Measurements from ENCODE around the gene SLC13A5.

SLC13A5 gene

DNA sequence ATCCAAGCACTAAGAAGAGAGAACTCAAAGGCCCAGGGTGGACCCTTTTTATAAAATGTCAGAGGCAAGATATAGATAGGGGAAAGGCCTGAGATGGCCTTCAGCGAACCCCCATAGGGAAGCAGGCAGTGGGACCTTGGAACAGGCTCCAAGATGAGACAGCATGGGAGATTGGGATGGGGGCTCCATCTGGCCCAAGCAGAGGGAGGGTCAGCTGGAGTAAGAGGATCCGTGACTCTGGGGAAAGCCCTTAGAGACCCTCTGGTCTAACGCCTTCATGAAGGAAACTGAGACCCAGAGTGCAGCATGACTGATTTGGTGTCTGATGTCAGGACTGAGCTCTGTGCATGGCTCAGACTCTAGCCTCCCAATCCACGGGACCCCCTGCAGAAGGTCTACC is 30.8 kb downstream of the SLC13A5 start:
- Histone ChIP-seq H3K27me3 (ENCODE audit: control insufficient read depth in 1 of 2, insufficient read depth in 2 of 2, low read length in 2 of 2) (peaks cover 0 to 8% of the 10 kb centered on the region in 2 donors), H3K27ac (ENCODE audit: low read depth, low read length) (no peak overlapping the region), H3K9ac (ENCODE audit: low read length) (no peak overlapping the region), H3K4me3 (ENCODE audit: low read depth in 1 of 2, low read length in 2 of 2) (no peak overlapping the region), H3K36me3 (ENCODE audit: insufficient read depth, low read length) (no peaks in the 10 kb centered on the region), H3K9me3 (ENCODE audit: low read length) (no peaks in the 10 kb centered on the region), H3K4me1 (ENCODE audit: insufficient read depth, low read length) (no peaks in the 10 kb centered on the region)

DNA sequence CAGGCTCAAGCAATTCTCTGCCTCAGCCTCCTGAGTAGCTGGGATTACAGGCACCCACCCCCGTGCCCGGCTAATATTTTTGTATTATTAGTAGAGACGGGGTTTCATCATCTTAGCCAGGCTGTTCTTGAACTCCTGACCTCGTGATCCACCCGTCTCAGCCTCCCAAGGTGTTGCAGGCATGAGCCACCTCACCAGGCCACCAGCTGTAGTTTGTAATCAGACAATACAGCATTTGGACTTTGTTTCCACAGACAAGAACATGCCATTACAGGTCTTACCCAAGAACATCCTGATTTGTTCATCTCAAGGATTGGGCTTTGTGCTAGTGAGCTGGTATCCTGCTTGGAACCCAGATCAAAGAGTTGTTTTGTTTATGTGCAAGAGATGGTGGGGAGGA is 31.5 kb downstream of the SLC13A5 start:
- no peak overlapping the region for H3K27ac ChIP-seq (ENCODE audit: low read depth, low read length)

DNA sequence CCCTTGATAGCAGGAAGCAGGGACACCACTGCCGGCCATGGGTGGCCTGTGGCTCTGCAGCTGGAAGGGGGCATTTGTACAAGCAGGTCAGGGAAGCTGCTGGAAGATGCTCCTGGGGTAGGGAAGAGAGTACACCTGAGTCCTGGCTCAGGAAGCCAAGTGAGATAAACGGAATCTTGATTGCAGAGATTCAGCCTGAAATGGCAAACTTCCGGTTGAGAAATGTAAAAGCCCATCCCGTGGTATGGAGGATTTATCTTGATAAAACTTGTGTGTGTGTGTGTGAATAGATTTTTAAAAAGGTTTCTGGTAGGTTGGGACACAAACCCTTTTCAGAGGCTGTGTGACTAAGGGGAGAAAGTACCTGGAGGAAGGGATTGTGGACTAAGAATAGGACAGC is 32.0 kb downstream of the SLC13A5 start:
- no peak overlapping the region for H3K4me3 ChIP-seq (ENCODE audit: low read depth in 1 of 2, low read length in 2 of 2)
- H3K27ac ChIP-seq (ENCODE audit: low read depth, low read length), result no peak overlapping the region
- no peaks in the 10 kb centered on the region for H3K9me3 ChIP-seq (ENCODE audit: low read length)
- H3K9ac ChIP-seq (ENCODE audit: low read length), result no peak overlapping the region
- no peaks in the 10 kb centered on the region for H3K36me3 ChIP-seq (ENCODE audit: insufficient read depth, low read length)
- H3K27me3 ChIP-seq (ENCODE audit: control insufficient read depth in 1 of 2, insufficient read depth in 2 of 2, low read length in 2 of 2), result peaks cover 0 to 18% of the 10 kb centered on the region in 2 donors
- H3K4me1 ChIP-seq (ENCODE audit: insufficient read depth, low read length), result no peaks in the 10 kb centered on the region

More for the DNA sequence above, 31.5 kb downstream of the SLC13A5 start:
- Histone ChIP-seq H3K36me3 (ENCODE audit: insufficient read depth, low read length) (no peaks in the 10 kb centered on the region), H3K9me3 (ENCODE audit: low read length) (no peaks in the 10 kb centered on the region), H3K4me1 (ENCODE audit: insufficient read depth, low read length) (no peaks in the 10 kb centered on the region), H3K27me3 (ENCODE audit: control insufficient read depth in 1 of 2, insufficient read depth in 2 of 2, low read length in 2 of 2) (peaks cover 0 to 14% of the 10 kb centered on the region in 2 donors), H3K4me3 (ENCODE audit: low read depth in 1 of 2, low read length in 2 of 2) (no peak overlapping the region), H3K9ac (ENCODE audit: low read length) (no peak overlapping the region)

DNA sequence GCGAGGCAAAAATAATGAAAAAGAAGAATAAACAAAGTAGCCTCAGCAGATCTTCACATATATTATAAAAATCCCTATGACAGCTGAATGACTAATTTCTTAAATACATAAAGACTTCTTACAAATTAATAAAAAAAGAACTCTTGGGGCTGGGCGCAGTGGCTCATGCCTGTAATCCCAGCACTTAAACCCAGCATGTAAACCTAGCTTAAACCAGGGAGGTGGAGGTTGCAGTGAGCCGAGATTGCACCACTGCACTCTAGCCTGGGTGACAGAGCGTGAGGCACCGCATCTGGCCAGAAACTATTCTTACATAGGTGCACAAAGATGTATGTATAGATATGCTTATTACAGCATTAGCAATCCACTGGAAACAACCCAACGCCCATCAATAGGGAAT is 33.9 kb downstream of the SLC13A5 start:
- H3K27me3 ChIP-seq (ENCODE audit: control insufficient read depth in 1 of 2, insufficient read depth in 2 of 2, low read length in 2 of 2), result peaks cover 0 to 18% of the 10 kb centered on the region in 2 donors
- H3K27ac ChIP-seq (ENCODE audit: low read depth, low read length), result no peak overlapping the region
- H3K4me1 ChIP-seq (ENCODE audit: insufficient read depth, low read length), result no peaks in the 10 kb centered on the region
- H3K36me3 ChIP-seq (ENCODE audit: insufficient read depth, low read length), result no peaks in the 10 kb centered on the region
- H3K4me3 ChIP-seq (ENCODE audit: low read depth in 1 of 2, low read length in 2 of 2), result no peak overlapping the region
- H3K9me3 ChIP-seq (ENCODE audit: low read length), result no peaks in the 10 kb centered on the region
- no peak overlapping the region for H3K9ac ChIP-seq (ENCODE audit: low read length)

DNA sequence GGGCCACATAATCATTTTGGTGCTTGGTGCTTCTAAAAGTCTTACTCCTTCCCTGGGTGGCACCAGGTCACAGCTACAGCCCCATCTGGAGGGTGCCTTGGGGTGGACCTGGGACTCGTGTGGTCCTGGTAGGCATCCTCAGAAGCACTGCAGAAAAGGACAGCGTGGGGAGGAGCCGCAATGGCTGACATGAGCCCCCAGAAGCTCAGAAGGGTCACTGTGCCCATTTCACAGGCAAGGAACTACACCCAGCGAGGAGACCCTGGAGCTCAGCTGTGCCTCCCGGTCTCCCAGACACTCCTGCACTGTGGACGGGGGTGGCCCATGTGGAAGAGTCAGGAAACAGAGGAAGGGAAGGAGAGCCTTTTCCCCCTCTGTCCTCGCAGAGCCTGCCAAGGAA is 35.2 kb downstream of the SLC13A5 start:
- Histone ChIP-seq H3K36me3 (ENCODE audit: insufficient read depth, low read length) (no peaks in the 10 kb centered on the region), H3K27me3 (ENCODE audit: control insufficient read depth in 1 of 2, insufficient read depth in 2 of 2, low read length in 2 of 2) (peaks cover 0 to 18% of the 10 kb centered on the region in 2 donors), H3K9me3 (ENCODE audit: low read length) (no peaks in the 10 kb centered on the region), H3K4me1 (ENCODE audit: insufficient read depth, low read length) (no peaks in the 10 kb centered on the region), H3K4me3 (ENCODE audit: low read depth in 1 of 2, low read length in 2 of 2) (no peak overlapping the region), H3K27ac (ENCODE audit: low read depth, low read length) (no peak overlapping the region), H3K9ac (ENCODE audit: low read length) (no peak overlapping the region)

DNA sequence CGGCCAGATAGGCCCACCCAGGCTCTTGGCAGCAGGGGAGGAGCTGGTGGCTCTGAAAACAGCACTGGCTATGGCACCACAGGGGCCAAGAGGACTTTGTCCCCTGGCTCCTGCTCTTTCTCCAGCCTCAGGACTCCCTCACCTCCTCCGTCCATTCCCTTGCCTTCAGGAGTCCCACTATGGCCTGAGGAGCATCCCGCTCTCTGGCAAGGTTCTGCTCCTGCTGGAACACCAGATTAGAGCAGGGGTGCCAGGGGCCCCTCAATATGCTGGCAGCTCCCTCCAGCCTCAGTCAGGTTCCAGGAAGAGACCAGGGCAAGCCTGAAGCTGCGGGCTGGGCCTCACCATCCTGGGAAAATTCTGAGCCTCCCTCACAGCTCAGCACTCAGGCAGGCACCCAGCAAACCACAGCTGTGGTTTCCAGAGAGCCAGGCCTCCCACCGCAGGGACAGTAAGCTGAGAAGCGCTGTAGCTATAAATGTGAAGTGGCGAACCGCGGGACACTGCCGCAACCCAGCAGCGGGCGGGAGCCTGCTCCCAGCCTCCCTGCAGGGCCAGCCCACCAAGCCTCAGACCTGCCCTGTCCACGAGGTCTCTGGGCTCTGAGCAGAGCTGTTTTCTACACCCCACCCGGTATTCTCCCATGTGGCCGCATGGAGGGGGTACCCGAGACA is 35.9 kb downstream of the SLC13A5 start:
- Histone ChIP-seq H3K9ac (ENCODE audit: low read length) (no peak overlapping the region), H3K4me1 (ENCODE audit: insufficient read depth, low read length) (no peaks in the 10 kb centered on the region), H3K27me3 (ENCODE audit: control insufficient read depth in 1 of 2, insufficient read depth in 2 of 2, low read length in 2 of 2) (peaks cover 0 to 18% of the 10 kb centered on the region in 2 donors), H3K9me3 (ENCODE audit: low read length) (no peaks in the 10 kb centered on the region), H3K27ac (ENCODE audit: low read depth, low read length) (no peak overlapping the region), H3K4me3 (ENCODE audit: low read depth in 1 of 2, low read length in 2 of 2) (no peak overlapping the region), H3K36me3 (ENCODE audit: insufficient read depth, low read length) (no peaks in the 10 kb centered on the region)

DNA sequence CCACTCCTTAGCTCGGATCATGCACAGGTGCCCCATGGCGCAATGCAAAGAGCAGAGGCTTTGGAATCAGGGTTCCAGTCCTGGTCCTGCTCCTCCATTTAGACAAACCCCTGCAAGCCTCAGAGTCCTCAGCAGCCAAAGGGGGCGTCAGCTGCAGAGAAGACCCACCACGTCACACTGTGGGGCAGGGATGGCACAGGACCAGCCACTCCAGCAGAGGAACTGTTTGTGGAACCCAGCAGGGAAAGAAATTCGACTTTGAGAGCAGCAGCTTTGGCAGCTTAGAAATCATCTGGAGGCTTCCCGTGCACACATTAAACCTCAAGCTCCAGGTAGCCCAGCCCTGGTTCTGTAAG is 36.4 kb downstream of the SLC13A5 start:
- Histone ChIP-seq H3K9me3 (ENCODE audit: low read length) (no peaks in the 10 kb centered on the region), H3K27ac (ENCODE audit: low read depth, low read length) (no peak overlapping the region), H3K9ac (ENCODE audit: low read length) (no peak overlapping the region), H3K36me3 (ENCODE audit: insufficient read depth, low read length) (no peaks in the 10 kb centered on the region), H3K27me3 (ENCODE audit: control insufficient read depth in 1 of 2, insufficient read depth in 2 of 2, low read length in 2 of 2) (peaks cover 0 to 18% of the 10 kb centered on the region in 2 donors), H3K4me3 (ENCODE audit: low read depth in 1 of 2, low read length in 2 of 2) (no peak overlapping the region), H3K4me1 (ENCODE audit: insufficient read depth, low read length) (no peaks in the 10 kb centered on the region)

DNA sequence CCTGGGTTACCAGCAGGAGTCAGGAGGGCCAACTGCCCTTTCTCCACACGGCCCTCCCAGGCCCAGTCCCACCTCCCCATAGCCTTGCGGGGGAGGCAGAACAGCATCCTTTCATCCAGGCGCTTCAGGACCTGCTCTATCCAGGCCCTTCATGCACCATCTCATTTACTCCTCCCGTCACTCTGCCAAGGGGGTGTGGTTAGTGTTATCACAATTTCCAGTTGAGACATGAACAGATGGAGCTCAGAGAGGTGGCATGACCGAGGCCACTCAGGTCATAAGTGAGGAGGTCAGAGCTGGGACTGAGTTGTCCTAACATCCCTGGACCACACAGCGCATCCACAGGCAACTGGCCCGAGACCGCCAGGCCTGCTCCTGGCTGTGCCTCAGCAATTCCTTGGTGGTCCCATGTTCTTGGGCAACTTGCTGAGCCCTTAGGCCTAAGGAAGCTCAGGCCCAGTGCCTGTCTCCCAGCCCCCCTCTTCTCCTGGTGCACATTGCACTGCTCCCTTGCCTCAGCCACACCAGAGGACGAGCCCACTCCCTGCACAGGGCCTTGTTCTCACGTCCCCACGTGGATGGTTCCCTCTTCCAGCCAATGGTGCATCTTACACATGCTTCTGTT is 37.9 kb downstream of the SLC13A5 start:
- Histone ChIP-seq H3K27ac (ENCODE audit: low read depth, low read length) (no peak overlapping the region), H3K27me3 (ENCODE audit: control insufficient read depth in 1 of 2, insufficient read depth in 2 of 2, low read length in 2 of 2) (peaks cover 0 to 18% of the 10 kb centered on the region in 2 donors), H3K4me1 (ENCODE audit: insufficient read depth, low read length) (no peaks in the 10 kb centered on the region), H3K4me3 (ENCODE audit: low read depth in 1 of 2, low read length in 2 of 2) (no peak overlapping the region), H3K9me3 (ENCODE audit: low read length) (no peaks in the 10 kb centered on the region), H3K9ac (ENCODE audit: low read length) (no peak overlapping the region), H3K36me3 (ENCODE audit: insufficient read depth, low read length) (no peaks in the 10 kb centered on the region)

DNA sequence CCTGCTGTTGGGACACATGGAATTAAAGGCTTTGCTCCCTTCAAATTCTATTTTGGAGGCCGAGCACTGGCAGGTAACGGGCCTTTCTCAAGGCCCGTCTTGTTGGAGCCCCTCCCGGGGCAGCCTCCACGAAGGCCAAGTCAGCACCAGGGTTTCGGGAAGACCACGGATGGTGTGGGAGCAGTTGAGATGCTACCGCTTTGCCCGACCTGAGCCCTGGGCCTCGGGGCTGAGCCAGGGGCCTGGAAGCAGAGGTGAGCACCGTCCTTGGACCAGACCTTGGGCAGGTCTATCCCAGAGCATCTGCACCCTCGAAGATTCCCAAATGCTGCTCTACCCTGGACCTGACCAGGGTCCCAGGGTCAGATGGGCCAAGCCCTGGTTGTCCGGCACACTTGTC is 38.6 kb downstream of the SLC13A5 start:
- no peaks in the 10 kb centered on the region for H3K4me1 ChIP-seq (ENCODE audit: insufficient read depth, low read length)
- no peaks in the 10 kb centered on the region for H3K9me3 ChIP-seq (ENCODE audit: low read length)
- H3K36me3 ChIP-seq (ENCODE audit: insufficient read depth, low read length), result no peaks in the 10 kb centered on the region
- no peak overlapping the region for H3K27ac ChIP-seq (ENCODE audit: low read depth, low read length)
- H3K4me3 ChIP-seq (ENCODE audit: low read depth in 1 of 2, low read length in 2 of 2), result no peak overlapping the region
- peaks cover 0 to 18% of the 10 kb centered on the region in 2 donors for H3K27me3 ChIP-seq (ENCODE audit: control insufficient read depth in 1 of 2, insufficient read depth in 2 of 2, low read length in 2 of 2)
- H3K9ac ChIP-seq (ENCODE audit: low read length), result no peak overlapping the region

DNA sequence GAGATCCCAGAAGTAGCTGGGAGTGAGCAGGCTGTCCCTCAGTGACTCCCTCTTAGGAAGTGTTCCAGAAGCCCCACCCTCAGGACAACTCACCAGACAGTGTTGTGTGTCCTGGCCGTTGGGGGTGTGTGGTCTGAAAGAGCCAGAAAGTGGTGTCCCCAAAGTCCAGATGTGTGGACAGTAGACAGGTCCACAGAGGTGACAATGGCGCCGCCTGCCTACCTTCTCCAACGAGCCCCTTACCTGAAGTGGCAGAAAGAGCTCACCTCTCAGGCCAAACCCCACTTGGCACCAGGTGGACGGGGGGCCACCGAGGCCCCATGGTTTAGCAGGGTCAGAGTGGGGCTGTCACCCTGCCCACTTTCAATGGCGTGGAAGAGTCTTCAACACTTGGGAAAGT is 41.7 kb downstream of the SLC13A5 start:
- Histone ChIP-seq H3K4me3 (ENCODE audit: low read depth in 1 of 2, low read length in 2 of 2) (no peak overlapping the region), H3K9ac (ENCODE audit: low read length) (no peak overlapping the region), H3K27me3 (ENCODE audit: control insufficient read depth in 1 of 2, insufficient read depth in 2 of 2, low read length in 2 of 2) (peaks cover 0 to 7% of the 10 kb centered on the region in 2 donors), H3K4me1 (ENCODE audit: insufficient read depth, low read length) (no peaks in the 10 kb centered on the region), H3K27ac (ENCODE audit: low read depth, low read length) (no peak overlapping the region), H3K9me3 (ENCODE audit: low read length) (no peaks in the 10 kb centered on the region), H3K36me3 (ENCODE audit: insufficient read depth, low read length) (no peaks in the 10 kb centered on the region)

DNA sequence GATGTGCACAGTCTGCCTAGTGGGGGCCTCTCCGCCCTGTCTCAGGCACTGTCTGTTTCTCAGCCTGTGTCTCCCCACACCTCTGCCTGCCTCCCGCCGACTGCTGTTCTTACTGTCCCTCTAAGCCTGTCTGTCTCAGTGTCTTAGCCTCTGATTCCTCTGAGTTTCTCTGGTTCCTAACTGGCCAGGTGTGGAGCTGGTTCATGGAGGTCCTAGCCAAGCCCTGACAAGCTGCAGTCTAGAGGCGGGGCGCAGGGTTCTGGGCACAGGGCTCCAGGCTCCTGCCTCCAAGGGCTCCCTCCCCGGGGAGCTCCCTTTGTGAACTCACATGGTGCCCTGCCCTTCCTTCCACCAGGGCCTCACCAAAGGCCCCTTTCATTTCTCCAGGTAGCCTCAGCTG is 42.2 kb downstream of the SLC13A5 start:
- Histone ChIP-seq H3K4me3 (ENCODE audit: low read depth in 1 of 2, low read length in 2 of 2) (no peak overlapping the region), H3K4me1 (ENCODE audit: insufficient read depth, low read length) (no peaks in the 10 kb centered on the region), H3K36me3 (ENCODE audit: insufficient read depth, low read length) (no peaks in the 10 kb centered on the region), H3K9me3 (ENCODE audit: low read length) (no peaks in the 10 kb centered on the region), H3K27me3 (ENCODE audit: control insufficient read depth in 1 of 2, insufficient read depth in 2 of 2, low read length in 2 of 2) (peaks cover 0 to 6% of the 10 kb centered on the region in 2 donors), H3K27ac (ENCODE audit: low read depth, low read length) (no peak overlapping the region), H3K9ac (ENCODE audit: low read length) (no peak overlapping the region)

DNA sequence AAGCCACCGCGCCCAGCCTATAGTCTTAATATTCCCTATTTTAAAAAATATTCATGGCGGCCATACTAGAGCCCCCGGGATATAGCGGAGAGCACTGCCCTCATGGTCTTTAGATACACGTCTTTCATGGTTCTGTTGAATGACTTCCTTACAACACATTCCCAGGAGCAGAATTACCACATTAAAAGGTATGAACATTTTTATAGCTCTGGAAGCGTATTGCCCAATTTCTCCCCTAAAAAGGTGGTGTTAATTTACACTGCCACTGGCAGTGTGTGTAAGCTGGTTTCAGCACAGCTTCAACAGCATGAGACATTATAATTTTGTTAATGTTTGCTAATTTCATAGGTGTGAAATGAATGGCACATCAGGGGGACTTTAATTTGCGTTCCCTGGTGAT is 42.6 kb downstream of the SLC13A5 start:
- Histone ChIP-seq H3K9me3 (ENCODE audit: low read length) (no peaks in the 10 kb centered on the region), H3K36me3 (ENCODE audit: insufficient read depth, low read length) (no peaks in the 10 kb centered on the region), H3K27ac (ENCODE audit: low read depth, low read length) (no peak overlapping the region), H3K27me3 (ENCODE audit: control insufficient read depth in 1 of 2, insufficient read depth in 2 of 2, low read length in 2 of 2) (peaks cover 0 to 6% of the 10 kb centered on the region in 2 donors), H3K9ac (ENCODE audit: low read length) (no peak overlapping the region), H3K4me1 (ENCODE audit: insufficient read depth, low read length) (no peaks in the 10 kb centered on the region), H3K4me3 (ENCODE audit: low read depth in 1 of 2, low read length in 2 of 2) (no peak overlapping the region)
